ENCODE measurements around the gene EVA1A. TPM values are rescaled to one million over a fixed set of nuclear protein-coding genes. Genes with fewer than 3 reads are reported as not detected.

EVA1A gene
- total RNA-seq, 1 experiment from 2014 or later = 3.4 TPM

DNA sequence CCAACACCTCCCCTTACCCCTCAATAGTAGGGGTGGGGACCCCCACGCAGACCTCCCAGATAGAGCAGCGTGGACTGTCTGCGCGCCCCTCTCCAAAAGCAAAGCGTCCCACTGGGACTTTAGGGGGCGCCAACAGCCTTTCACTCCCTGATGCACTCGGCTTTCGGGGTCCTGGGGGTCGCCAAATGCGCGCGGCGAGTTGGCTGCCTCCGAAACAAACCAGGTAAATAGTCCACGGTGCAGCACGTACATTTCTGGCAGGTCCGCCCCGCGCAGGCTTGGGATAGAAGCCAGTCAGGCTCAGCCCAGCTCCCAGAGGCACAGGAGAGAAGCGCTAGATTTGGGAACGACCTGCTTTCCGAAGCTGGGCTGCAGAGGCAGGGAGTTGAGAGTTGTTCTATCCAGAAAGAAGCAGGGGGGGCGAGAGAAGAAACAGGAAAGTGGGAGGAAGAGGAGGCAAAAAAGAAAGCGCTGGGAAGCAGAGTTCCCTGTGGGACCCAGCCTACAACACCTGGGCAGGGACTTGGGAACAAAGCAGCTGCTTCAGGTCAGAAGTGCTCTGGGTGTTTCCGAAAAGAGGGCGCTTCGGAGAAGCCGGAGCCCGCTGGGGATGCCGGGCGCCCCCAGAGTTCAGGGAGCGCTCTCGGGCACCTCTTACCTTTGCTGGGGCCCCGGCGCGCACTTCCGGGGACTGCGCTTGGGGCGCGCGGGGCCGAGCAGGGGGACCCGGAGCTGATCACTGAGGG is 544 bp downstream of the EVA1A start:
- Histone ChIP-seq H3K36me3 (replicated peaks; ENCODE audit: control insufficient read depth, insufficient read depth, low read length) (no peaks in the 10 kb centered on the region), H3K27me3 (ENCODE audit: control insufficient read depth, insufficient read depth, low read length) (peaks cover 18% of the 10 kb centered on the region), H3K4me3 (ENCODE audit: insufficient read depth, low read depth, low read length) (peak overlapping the region; percentile 71)
- peak; percentile 66 for DNase-seq

GRCh38 chr2:75559680-75560021 is 1.1 kb downstream of the EVA1A start:
- no peaks in the 10 kb centered on the region for H3K36me3 ChIP-seq (replicated peaks; ENCODE audit: control insufficient read depth, insufficient read depth, low read length)
- H3K27me3 ChIP-seq (ENCODE audit: control insufficient read depth, insufficient read depth, low read length) = peaks cover 18% of the 10 kb centered on the region
- no peak for DNase-seq
- peak overlapping the region; percentile 71 for H3K4me3 ChIP-seq (ENCODE audit: insufficient read depth, low read depth, low read length)

DNA sequence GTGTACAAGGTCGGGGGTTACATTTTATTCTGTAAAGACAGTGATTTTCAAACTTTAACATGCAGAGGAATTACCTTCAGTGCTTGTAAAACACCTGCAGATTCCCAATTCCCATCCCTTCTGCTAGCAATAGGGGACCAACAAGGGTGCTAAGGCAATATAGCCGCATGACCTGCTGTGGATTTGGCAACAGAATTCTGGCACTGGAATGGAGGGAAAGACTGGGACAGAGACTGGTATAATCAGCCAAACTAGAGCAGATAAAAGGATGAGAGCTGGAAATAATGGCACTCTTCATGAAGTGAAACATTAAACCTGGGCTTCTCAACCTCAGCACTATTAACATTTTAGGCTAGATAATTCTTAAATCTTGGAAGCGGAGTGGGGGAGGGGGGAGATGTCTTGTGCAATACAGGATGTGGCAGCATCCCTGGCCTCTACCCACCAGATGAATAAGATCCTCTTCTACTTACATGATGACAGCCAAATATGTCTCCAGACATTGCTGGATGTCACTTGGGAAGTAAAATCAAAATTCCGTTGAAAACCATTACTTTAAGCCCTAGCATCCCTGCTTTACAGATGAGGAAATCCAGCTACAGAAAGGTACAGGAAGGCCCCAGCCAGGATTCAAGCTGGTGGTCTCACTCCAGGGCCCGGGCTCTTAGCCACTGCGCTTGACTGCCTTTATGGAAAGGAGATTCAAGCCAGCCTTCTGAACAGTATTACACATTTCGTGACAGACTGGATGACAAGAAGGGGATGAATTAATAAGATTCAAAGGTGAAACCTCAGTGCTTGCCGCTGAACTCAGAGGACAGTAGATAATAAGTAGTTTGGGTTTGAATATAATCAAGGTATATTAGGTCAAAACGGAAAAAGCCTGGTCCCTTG is 1.7 kb downstream of the EVA1A start:
- no peak for DNase-seq
- Histone ChIP-seq H3K27me3 (ENCODE audit: control insufficient read depth, insufficient read depth, low read length) (peaks cover 18% of the 10 kb centered on the region), H3K36me3 (replicated peaks; ENCODE audit: control insufficient read depth, insufficient read depth, low read length) (no peaks in the 10 kb centered on the region), H3K4me3 (ENCODE audit: insufficient read depth, low read depth, low read length) (no peak overlapping the region)

DNA sequence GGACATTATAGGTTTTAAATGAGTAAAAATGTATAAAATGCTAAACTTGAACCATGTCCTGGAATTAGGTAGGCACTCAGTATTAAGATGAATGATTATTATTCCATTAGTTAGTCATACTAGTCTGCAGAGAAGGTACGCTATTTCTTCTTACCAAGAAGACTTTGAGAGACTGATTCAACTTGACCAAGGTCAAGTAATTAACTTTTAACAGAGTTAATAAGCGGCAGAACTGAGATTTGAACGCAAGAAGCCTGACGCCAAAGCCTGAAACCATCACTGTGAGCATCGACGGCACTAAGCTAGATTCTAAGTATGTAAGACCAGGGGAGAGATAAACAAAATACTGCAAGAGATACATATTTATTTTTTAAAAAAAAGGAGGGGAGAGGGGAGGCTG is 2.6 kb downstream of the EVA1A start:
- H3K27me3 ChIP-seq (ENCODE audit: control insufficient read depth, insufficient read depth, low read length) = peaks cover 18% of the 10 kb centered on the region

DNA sequence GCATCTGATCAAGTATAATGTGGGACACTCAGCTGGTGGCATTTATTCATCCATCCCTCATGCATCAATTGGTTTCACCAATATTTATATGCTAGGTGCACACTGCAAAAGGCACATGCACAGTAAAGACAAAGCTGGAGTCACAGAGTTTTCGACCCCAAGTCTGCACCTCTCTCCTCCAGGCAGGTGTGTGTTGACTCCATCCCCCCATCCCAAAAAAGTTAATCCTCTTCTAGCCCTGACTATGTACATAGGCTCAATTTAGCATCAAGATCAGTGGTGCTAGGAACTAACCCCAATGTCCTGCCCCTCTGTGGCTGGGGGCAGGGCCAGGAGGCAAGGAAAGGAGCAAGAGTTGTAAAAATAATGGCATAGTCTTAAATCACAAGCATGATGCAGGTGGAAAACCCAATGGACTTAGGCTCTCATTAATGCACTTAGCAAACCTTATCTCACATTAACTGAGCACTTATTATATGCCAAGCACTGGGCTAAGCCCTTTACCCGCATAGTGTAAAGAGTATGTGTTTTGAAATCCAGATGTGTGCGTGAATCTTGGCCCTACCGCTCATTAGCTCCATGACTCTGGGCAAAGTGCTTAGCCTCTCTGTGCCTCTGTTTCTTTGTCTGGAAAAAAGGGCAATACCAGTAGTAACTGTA is 3.1 kb downstream of the EVA1A start:
- no peaks in the 10 kb centered on the region for H3K36me3 ChIP-seq (replicated peaks; ENCODE audit: control insufficient read depth, insufficient read depth, low read length)
- DNase-seq = no peak
- peaks cover 18% of the 10 kb centered on the region for H3K27me3 ChIP-seq (ENCODE audit: control insufficient read depth, insufficient read depth, low read length)
- no peak overlapping the region for H3K4me3 ChIP-seq (ENCODE audit: insufficient read depth, low read depth, low read length)

More for the DNA sequence above, 2.6 kb downstream of the EVA1A start:
- Histone ChIP-seq H3K4me3 (ENCODE audit: insufficient read depth, low read depth, low read length) (no peak overlapping the region), H3K36me3 (replicated peaks; ENCODE audit: control insufficient read depth, insufficient read depth, low read length) (no peaks in the 10 kb centered on the region)
- no peak for DNase-seq

DNA sequence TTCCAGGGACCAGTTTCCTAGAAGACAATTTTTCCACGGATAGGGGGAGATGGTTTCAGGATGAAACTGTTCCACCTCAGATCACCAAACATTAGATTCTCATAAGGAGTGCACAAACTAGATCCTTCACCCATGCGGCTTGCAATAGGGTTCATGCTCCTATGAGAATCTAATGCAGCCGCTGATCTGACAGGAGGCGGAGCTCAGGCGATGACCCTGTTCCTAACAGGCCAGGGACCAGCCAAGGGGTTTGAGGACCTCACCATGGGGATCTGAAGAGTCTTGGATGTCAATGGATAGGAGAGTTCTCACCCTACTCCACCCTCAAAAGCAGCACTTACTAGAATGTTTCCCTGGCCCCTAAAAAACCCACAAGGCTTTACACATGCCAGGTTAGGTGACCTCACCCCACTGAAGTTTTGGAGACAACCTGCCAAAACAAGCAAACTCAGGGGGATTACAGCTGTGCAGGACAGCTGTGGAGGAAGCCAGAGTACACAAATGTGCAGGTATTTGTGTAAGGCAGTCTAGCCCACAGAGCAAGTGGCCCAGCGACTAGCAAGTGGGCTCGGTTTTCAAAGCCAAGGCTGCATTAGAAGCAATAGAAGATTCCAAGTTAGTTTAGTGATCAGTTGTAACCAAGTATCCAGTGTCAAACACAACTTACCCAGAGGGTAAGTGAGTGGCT is 3.9 kb downstream of the EVA1A start:
- DNase-seq = no peak
- H3K27me3 ChIP-seq (ENCODE audit: control insufficient read depth, insufficient read depth, low read length) = peaks cover 14% of the 10 kb centered on the region
- no peaks in the 10 kb centered on the region for H3K36me3 ChIP-seq (replicated peaks; ENCODE audit: control insufficient read depth, insufficient read depth, low read length)
- no peak overlapping the region for H3K4me3 ChIP-seq (ENCODE audit: insufficient read depth, low read depth, low read length)

DNA sequence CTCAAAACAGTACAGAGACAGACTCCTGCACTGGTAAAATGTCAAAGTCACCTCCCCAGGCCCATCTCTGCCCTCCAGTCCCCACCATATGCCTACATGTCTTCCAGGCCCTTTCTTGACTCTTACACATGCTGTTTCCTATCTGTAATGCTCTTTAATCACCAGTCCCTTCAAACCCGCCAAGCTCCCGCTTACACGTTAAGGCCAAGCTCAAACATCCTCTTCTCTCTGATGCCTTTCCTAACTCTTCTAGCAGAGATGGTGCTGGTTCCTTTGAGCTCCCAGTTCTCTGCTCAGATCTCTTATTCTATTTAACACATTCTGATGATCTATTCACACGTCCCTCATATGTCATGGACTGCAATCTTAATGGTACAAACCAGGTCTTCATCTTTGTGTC is 5.0 kb downstream of the EVA1A start:
- DNase-seq = no peak
- Histone ChIP-seq H3K36me3 (replicated peaks; ENCODE audit: control insufficient read depth, insufficient read depth, low read length) (no peaks in the 10 kb centered on the region), H3K4me3 (ENCODE audit: insufficient read depth, low read depth, low read length) (no peak overlapping the region), H3K27me3 (ENCODE audit: control insufficient read depth, insufficient read depth, low read length) (peaks cover 8% of the 10 kb centered on the region)

DNA sequence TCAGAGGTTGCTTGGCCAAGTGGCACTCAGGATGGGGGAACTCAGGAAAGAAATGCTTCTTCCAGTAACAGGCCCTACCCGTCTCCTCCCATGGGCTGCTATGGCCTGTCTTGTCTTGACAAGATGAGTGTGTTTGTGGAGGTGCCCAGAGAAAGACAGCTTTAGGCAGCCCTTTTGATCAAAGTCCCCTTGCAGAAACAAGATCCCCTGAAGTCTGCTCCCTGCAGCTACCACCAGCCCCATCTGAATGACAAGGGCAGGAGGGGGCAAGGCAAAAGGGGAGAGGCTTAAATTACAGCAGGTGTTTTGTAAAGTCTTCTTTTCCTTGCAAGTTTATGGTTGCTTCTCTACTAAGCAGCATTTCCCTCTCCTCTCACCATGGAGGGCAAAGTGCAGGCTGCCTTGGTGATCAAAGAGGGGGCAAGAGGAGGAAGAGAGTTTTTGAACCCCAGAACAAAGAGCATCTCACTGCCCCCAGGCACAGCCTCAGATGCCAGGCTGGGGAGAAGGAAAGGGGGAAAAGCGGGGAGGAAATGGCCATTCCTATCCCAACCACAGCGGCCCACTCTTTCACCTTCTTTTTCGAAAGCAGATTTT is 6.7 kb downstream of the EVA1A start:
- Histone ChIP-seq H3K27me3 (ENCODE audit: control insufficient read depth, insufficient read depth, low read length) (no peaks in the 10 kb centered on the region; the same call in 1 of the 2 replicates), H3K4me3 (ENCODE audit: insufficient read depth, low read depth, low read length) (no peak overlapping the region), H3K36me3 (replicated peaks; ENCODE audit: control insufficient read depth, insufficient read depth, low read length) (no peaks in the 10 kb centered on the region)
- DNase-seq = peak; percentile 43

- H3K27me3 ChIP-seq (ENCODE audit: control insufficient read depth, insufficient read depth, low read length) = no peaks in the 10 kb centered on the region; the same call in 1 of the 2 replicates
- no peaks in the 10 kb centered on the region for H3K36me3 ChIP-seq (replicated peaks; ENCODE audit: control insufficient read depth, insufficient read depth, low read length)
- no peak overlapping the region for H3K4me3 ChIP-seq (ENCODE audit: insufficient read depth, low read depth, low read length)
- no peak for DNase-seq
Observed at GRCh38 chr2:75552222-75552621, 8.5 kb downstream of the EVA1A start.

- no peaks in the 10 kb centered on the region for H3K36me3 ChIP-seq (replicated peaks; ENCODE audit: control insufficient read depth, insufficient read depth, low read length)
- no peaks in the 10 kb centered on the region; the same call in 1 of the 2 replicates for H3K27me3 ChIP-seq (ENCODE audit: control insufficient read depth, insufficient read depth, low read length)
- H3K4me3 ChIP-seq (ENCODE audit: insufficient read depth, low read depth, low read length) = no peak overlapping the region
- DNase-seq = no peak
Observed at GRCh38 chr2:75551434-75551833, 9.3 kb downstream of the EVA1A start.

- H3K4me3 ChIP-seq (ENCODE audit: insufficient read depth, low read depth, low read length) = no peak overlapping the region
- DNase-seq = no peak
- H3K27me3 ChIP-seq (ENCODE audit: control insufficient read depth, insufficient read depth, low read length) = no peaks in the 10 kb centered on the region; the same call in 1 of the 2 replicates
- no peaks in the 10 kb centered on the region for H3K36me3 ChIP-seq (replicated peaks; ENCODE audit: control insufficient read depth, insufficient read depth, low read length)
Observed at GRCh38 chr2:75549401-75550253, 11.1 kb downstream of the EVA1A start.

DNA sequence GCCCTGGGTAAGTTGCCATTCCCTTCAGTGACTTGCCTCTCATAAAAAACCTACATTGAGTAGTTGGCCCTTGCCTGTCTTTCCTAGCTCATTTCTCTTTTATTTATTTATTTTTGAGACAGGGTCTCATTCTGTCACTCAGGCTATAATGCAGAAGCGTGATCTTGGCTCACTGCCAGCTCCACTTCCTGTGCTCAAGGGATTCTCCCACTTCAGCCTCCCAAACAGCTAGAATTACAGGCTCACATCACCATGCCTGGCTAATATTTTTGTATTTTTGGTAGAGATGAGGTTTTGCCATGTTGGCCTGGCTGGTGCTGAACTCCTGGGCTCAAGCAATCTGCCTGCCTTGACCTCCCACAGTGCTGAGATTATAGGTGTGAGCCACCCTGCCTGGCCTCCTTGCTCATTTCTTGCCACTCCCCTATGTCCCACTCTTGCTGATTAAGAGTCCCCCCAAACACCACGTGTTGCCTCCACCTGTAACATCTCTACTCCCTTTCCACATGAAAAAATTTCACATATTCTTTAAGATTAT is 12.6 kb downstream of the EVA1A start:
- Histone ChIP-seq H3K27me3 (ENCODE audit: control insufficient read depth, insufficient read depth, low read length) (no peaks in the 10 kb centered on the region; the same call in 1 of the 2 replicates), H3K4me3 (ENCODE audit: insufficient read depth, low read depth, low read length) (no peak overlapping the region), H3K36me3 (replicated peaks; ENCODE audit: control insufficient read depth, insufficient read depth, low read length) (no peaks in the 10 kb centered on the region)
- no peak for DNase-seq

Data from H7 (cell line).